HepG2 (cell line): ENCODE data around the gene AKTIP. TPM values are rescaled to one million over a fixed set of nuclear protein-coding genes. Genes with fewer than 3 reads are reported as not detected.

ENCODE experiments used
- JDP2 ChIP-seq: sonication (generic); formaldehyde crosslinking; IDR thresholded peaks from 2 replicates; pipeline ENCODE4 v1.8.1; 2022; ENCODE audit warnings: missing genetic modification reagents, borderline replicate concordance
- PRDM10 ChIP-seq: sonication (generic); formaldehyde crosslinking; IDR thresholded peaks from 2 replicates; pipeline ENCODE4 v1.4.0; 2020; ENCODE audit warnings: low read depth, missing genetic modification reagents
- SETDB1 ChIP-seq: sonication (generic); formaldehyde crosslinking; IDR thresholded peaks from 2 replicates; pipeline ENCODE4 v1.5.1; 2020; ENCODE audit warnings: missing genetic modification reagents, mild to moderate bottlenecking, borderline replicate concordance
- SSRP1 ChIP-seq: IDR thresholded peaks from 2 replicates; pipeline ENCODE4 v1.6.1; 2016; ENCODE audit warnings: control low read depth
- THRA ChIP-seq: sonication (generic); formaldehyde crosslinking; IDR thresholded peaks from 2 replicates; pipeline ENCODE4 v1.4.0; 2020; ENCODE audit warnings: missing genetic modification reagents, borderline replicate concordance
- ZBTB39 ChIP-seq: sonication (generic); formaldehyde crosslinking; IDR thresholded peaks from 2 replicates; pipeline ENCODE4 v1.5.0; 2020; ENCODE audit warnings: missing genetic modification reagents
- ZNF274 ChIP-seq: sonication (generic); formaldehyde crosslinking; IDR thresholded peaks from 2 replicates; pipeline ENCODE4 v1.5.1; 2020; ENCODE audit warnings: mild to moderate bottlenecking, missing genetic modification reagents
- polyA plus RNA-seq, 8 experiments: library from polyadenylated mRNA; depleted of rRNA in 3 of 8; stranded (reverse) in 7 of 8; unstranded in 1 of 8; fragments of >200 nt; fragmentation: Illumina TruSeq in 4 of 8; extraction: Trizol in 4 of 8; gene quantifications; 2 replicates each; pipeline versions ENCODE4 v1.2.1 to v1.2.3, GENCODE V29; 2011 to 2016; ENCODE audit warnings: low read depth in 4 of 8, missing spikeins in 1 of 8, mixed read lengths in 1 of 8; ENCODE audit not compliant: insufficient read depth in 1 of 8
- total RNA-seq, 5 experiments: library from RNA; depleted of rRNA; stranded (reverse); fragments of >200 nt; fragmentation: Illumina TruSeq; extraction: Trizol; gene quantifications; 2 replicates each; pipeline ENCODE4 v1.2.3, GENCODE V29; 2016; ENCODE audit warnings: low read depth in 1 of 5

The AKTIP gene
- total and polyA plus RNA-seq, 2 of the 13 experiments (the other 11 are each of a cell fraction or from before 2014, with no cell fraction given): 28.8 to 49.0 TPM

- TF ChIP-seq ZBTB39 (CRISPR knock-in tag) (no peak), THRA (CRISPR knock-in tag) (no peak), SETDB1 (CRISPR knock-in tag) (no peak), PRDM10 (no peak), JDP2 (CRISPR knock-in tag) (no peak), SSRP1 (CRISPR knock-in tag) (no peak), ZNF274 (CRISPR knock-in tag) (no peak)
- TF ChIP-seq, all 625 proteins: peak for 0
These were observed 56.9 kb downstream of the AKTIP start (continued) for GRCh38 chr16:53446090-53446489.
